Colonic mucosa (tissue), 4 donors: ENCODE data around the gene SARS1. TPM values are rescaled to one million over a fixed set of nuclear protein-coding genes. Genes with fewer than 3 reads are reported as not detected.

Experiments
- DNase-seq: peaks from one replicate; pipeline ENCODE4 v3.0.0-alpha.2; 2020
- H3K27ac ChIP-seq: fragments of 200-600 bp; one replicate; pipeline ENCODE4 v1.8.0; 2021
- H3K27me3 ChIP-seq: fragments of 200-600 bp; one replicate; pipeline ENCODE4 v1.8.0; 2021
- H3K36me3 ChIP-seq: fragments of 200-600 bp; one replicate; pipeline ENCODE4 v1.8.0; 2021
- H3K4me1 ChIP-seq: fragments of 200-600 bp; one replicate; pipeline ENCODE4 v1.8.0; 2021; ENCODE audit warnings: mild to moderate bottlenecking
- H3K4me3 ChIP-seq: fragments of 200-600 bp; one replicate; pipeline ENCODE4 v1.8.0; 2021
- H3K9ac ChIP-seq, 2 donors: one replicate each; pipeline ENCODE4 v1.7.0; 2013; ENCODE audit warnings: control low read depth in 2 of 2, low read depth in 2 of 2, low read length in 2 of 2
- H3K9me3 ChIP-seq: fragments of 200-600 bp; one replicate; pipeline ENCODE4 v1.8.0; 2021
- CTCF ChIP-seq: fragments of 200-600 bp; IDR thresholded peaks from one replicate; pipeline ENCODE4 v1.8.0; 2022; ENCODE audit warnings: antibody characterized with exemption, mild to moderate bottlenecking
- intact Hi-C: fragments of 100-400 bp; cut with DNase I; formaldehyde crosslinking; loops from one replicate; pipeline ENCODE4 v1.14.1; 2022
- total RNA-seq, 2 donors: library from RNA; stranded (reverse); fragmentation: NEBNext Ultra II Directional in 1 of 2; extraction: Animal tissue kit (Norgen Biotek cat#: 25700) in 1 of 2; gene quantifications; one replicate each; pipeline ENCODE4 v1.2.1, GENCODE V29; 2021
- donor health status: healthy.
- donor health status: DM: no; HTN: no; CAD: no.
- donor health status: DM: no; HTN: no; CAD: no.

The SARS1 gene
- total RNA-seq, 2 donors from 2014 or later = 139 to 193 TPM

DNA sequence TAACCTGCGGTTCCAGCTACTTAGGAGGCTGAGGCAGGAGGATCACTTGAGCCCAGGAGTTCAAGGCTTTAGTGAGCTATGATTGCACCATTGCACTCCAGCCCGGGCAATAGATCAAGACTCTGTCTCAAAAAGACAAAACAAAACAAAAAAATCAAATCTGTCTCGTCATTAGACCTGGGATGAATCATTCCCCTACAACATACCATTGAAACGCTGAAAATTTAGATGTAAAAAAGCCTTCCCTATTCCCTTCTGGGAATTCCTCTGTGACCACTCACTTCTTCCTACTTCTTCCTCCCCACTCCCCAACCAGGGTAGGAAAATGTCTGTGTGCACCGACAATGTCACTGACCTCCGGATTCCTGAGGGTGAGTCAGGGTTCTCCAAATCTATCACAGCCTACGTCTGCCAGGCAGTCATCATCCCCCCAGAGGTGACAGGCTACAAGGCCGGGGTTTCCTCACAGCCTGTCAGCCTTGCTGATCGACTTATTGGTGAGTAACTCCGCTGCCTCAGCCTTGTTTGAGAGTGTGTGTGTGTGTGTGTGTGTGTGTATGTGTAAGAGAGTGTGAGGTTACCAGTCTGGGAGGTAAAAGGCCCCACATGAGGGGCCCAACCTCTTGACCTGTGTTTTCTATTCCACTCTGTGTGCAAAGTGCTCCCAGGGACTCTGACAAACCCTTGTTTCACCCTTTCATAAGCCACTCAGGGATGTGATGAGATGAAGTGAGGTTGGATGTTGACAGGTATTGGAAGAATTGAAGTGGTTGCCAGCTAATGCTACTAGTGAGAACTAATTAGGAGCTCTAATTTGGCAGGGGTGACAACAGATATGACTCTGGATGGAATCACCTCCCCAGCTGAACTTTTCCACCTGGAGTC, 16.3 kb upstream of the SARS1 start:
- Histone ChIP-seq H3K9me3 (no peaks in the 10 kb centered on the region), H3K27me3 (no peaks in the 10 kb centered on the region), H3K36me3 (peaks cover 4% of the 10 kb centered on the region), H3K9ac (no peak overlapping the region), H3K4me3 (no peak overlapping the region), H3K27ac (no peak overlapping the region), H3K4me1 (no peaks in the 10 kb centered on the region)
- no peak for DNase-seq
- no peak for TF ChIP-seq CTCF
- intact Hi-C loops = no loop called here

- intact Hi-C loops = no loop called here
- no peaks in the 10 kb centered on the region for H3K36me3 ChIP-seq
- H3K27me3 ChIP-seq = no peaks in the 10 kb centered on the region
- DNase-seq = no peak
- no peaks in the 10 kb centered on the region for H3K9me3 ChIP-seq
- H3K4me1 ChIP-seq = no peaks in the 10 kb centered on the region
- TF ChIP-seq CTCF = no peak
- H3K27ac ChIP-seq = no peak overlapping the region
- H3K4me3 ChIP-seq = no peak overlapping the region
- no peak overlapping the region for H3K9ac ChIP-seq
Measured at GRCh38 chr1:109198043-109198695, 15.5 kb upstream of the SARS1 start.

GRCh38 chr1:109198745-109199144, 15.0 kb upstream of the SARS1 start:
- no peak overlapping the region for H3K27ac ChIP-seq
- no peaks in the 10 kb centered on the region for H3K9me3 ChIP-seq
- H3K9ac ChIP-seq = no peak overlapping the region
- H3K27me3 ChIP-seq = no peaks in the 10 kb centered on the region
- intact Hi-C loops = no loop called here
- no peaks in the 10 kb centered on the region for H3K4me1 ChIP-seq
- TF ChIP-seq CTCF = no peak
- H3K4me3 ChIP-seq = no peak overlapping the region
- DNase-seq = no peak
- no peaks in the 10 kb centered on the region for H3K36me3 ChIP-seq

DNA sequence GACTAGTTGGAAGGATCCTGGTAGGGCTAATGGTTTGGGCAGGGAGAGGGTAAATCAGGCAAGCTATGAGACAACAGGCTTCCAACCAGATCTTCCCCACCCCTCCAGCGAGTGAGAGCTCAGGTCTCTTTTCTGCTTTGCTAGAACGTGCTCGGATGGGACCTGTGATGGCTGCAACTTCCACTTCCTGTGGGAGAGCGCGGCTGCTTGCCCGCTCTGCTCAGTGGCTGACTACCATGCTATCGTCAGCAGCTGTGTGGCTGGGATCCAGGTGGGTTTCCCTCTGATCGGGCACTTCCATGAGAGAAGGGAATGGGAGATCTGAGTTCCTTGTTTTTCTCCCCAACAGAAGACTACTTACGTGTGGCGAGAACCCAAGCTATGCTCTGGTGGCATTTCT, 14.0 kb upstream of the SARS1 start:
- H3K36me3 ChIP-seq = no peaks in the 10 kb centered on the region
- no peaks in the 10 kb centered on the region for H3K9me3 ChIP-seq
- DNase-seq = no peak
- H3K4me3 ChIP-seq = no peak overlapping the region
- no peaks in the 10 kb centered on the region for H3K4me1 ChIP-seq
- no peak overlapping the region for H3K9ac ChIP-seq
- TF ChIP-seq CTCF = no peak
- H3K27me3 ChIP-seq = no peaks in the 10 kb centered on the region
- intact Hi-C loops = no loop called here
- H3K27ac ChIP-seq = no peak overlapping the region

DNA sequence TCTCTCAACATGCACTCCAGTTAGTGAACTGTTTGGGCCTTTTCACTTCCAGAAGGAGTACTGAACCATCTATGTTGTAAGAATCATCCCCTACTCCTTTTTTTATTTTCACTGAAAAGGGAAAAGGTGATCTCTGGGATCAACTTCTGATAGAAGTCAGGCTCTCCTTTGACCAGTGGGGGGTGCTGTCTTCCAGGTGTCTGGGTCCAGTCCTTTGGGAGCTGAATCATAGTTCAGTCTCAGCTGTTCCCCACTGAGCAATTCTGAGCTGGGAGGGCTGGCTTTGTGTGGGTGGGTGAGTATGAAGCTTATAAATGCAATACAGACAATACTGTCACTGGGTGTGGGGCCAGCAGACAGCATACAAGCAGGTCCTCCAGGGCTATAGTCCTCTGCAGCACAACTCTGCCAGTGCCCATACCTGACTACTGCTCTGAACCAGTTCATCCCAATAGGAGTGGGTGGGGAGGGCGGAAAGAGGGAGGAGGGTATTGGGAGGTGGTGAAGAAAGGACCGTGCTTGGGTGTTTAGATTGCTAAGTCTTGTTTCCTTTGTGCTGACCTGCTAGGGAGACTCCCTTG, 12.5 kb upstream of the SARS1 start:
- H3K9me3 ChIP-seq = no peaks in the 10 kb centered on the region
- peak; percentile 59 for DNase-seq
- no peaks in the 10 kb centered on the region for H3K27me3 ChIP-seq
- H3K27ac ChIP-seq = no peak overlapping the region
- H3K4me1 ChIP-seq = no peaks in the 10 kb centered on the region
- intact Hi-C loops = no loop called here
- H3K9ac ChIP-seq = no peak overlapping the region
- H3K36me3 ChIP-seq = no peaks in the 10 kb centered on the region
- TF ChIP-seq CTCF = peak; percentile 36
- H3K4me3 ChIP-seq = no peak overlapping the region
